IMR-90 (cell line): ENCODE results near the gene CFAP300. TPM values are rescaled to one million over a fixed set of nuclear protein-coding genes. Genes with fewer than 3 reads are reported as not detected.

Experiments used
- ATAC-seq: fragments of 200-7000 bp; cut with Tn5 transposase; 2 replicates; pipeline ENCODE4 v1.9.1; 2020; ENCODE audit warnings: low read depth, mild to moderate bottlenecking, moderate library complexity
- BruUV-seq: library from RNA; stranded (reverse); fragments of 400-500 nt; replicated peaks from 2 replicates; lab custom pipeline; 2021; lab: Mats Ljungman, UMichigan
- CTCF ChIA-PET: fragments of 300-600 bp; formaldehyde crosslinking; extraction: SDS; loops from one replicate; lab custom pipeline; 2021; ENCODE audit warnings: antibody characterized with exemption; lab: Yijun Ruan, JAX
- POLR2A ChIA-PET: fragments of 300-600 bp; sonication (Branson Sonifier 250); formaldehyde crosslinking; loops from one replicate; lab custom pipeline; 2022; ENCODE audit warnings: antibody characterized with exemption; ENCODE audit not compliant: unreplicated experiment; lab: Charles Lee
- DNase-seq: peaks from one replicate; pipeline ENCODE4 v3.0.0; 2013
- H2AFZ ChIP-seq: replicated peaks from 2 replicates; pipeline ENCODE3; 2013; ENCODE audit warnings: low read length, mild to moderate bottlenecking; ENCODE audit not compliant: poor library complexity
- H2AK5ac ChIP-seq: 2 replicates; pipeline ENCODE4 v1.6.1; 2013; ENCODE audit warnings: low read depth, low read length, inconsistent platforms
- H2AK9ac ChIP-seq: replicated peaks from 2 replicates; pipeline ENCODE3; 2013; ENCODE audit warnings: mild to moderate bottlenecking, low read depth, low read length, moderate library complexity; ENCODE audit not compliant: poor library complexity
- H2BK120ac ChIP-seq: 2 replicates; pipeline ENCODE4 v1.6.1; 2013; ENCODE audit warnings: low read depth, low read length, inconsistent platforms
- H2BK15ac ChIP-seq: 3 replicates; pipeline ENCODE4 v1.6.1; 2013; ENCODE audit warnings: low read depth, low read length, inconsistent platforms
- H2BK20ac ChIP-seq: 2 replicates; pipeline ENCODE4 v1.6.1; 2013; ENCODE audit warnings: low read depth, mild to moderate bottlenecking, inconsistent platforms, low read length, moderate library complexity
- H2BK5ac ChIP-seq: 2 replicates; pipeline ENCODE4 v1.6.1; 2013; ENCODE audit warnings: mild to moderate bottlenecking, low read depth, low read length, inconsistent platforms; ENCODE audit not compliant: poor library complexity, severe bottlenecking
- H3K14ac ChIP-seq: replicated peaks from 2 replicates; pipeline ENCODE4 v1.6.1; 2013; ENCODE audit warnings: low read depth, low read length, inconsistent platforms
- H3K18ac ChIP-seq: 2 replicates; pipeline ENCODE4 v1.6.1; 2013; ENCODE audit warnings: low read depth, low read length, control low read depth
- H3K23ac ChIP-seq: 2 replicates; pipeline ENCODE4 v1.6.1; 2013; ENCODE audit warnings: low read depth, low read length, inconsistent platforms
- H3K27ac ChIP-seq: 2 replicates; pipeline ENCODE4 v1.5.1; 2013; ENCODE audit warnings: mild to moderate bottlenecking, control low read depth, low read length; ENCODE audit not compliant: insufficient read depth
- H3K27me3 ChIP-seq: 2 replicates; pipeline ENCODE4 v1.6.1; 2013; ENCODE audit warnings: low read length; ENCODE audit not compliant: control insufficient read depth, insufficient read depth
- H3K36me3 ChIP-seq: 2 replicates; pipeline ENCODE4 v1.6.1; 2013; ENCODE audit warnings: low read length, mixed read lengths; ENCODE audit not compliant: control insufficient read depth, insufficient read depth
- H3K4ac ChIP-seq: 2 replicates; pipeline ENCODE4 v1.6.1; 2013; ENCODE audit warnings: low read depth, low read length, inconsistent platforms
- H3K4me1 ChIP-seq: 2 replicates; pipeline ENCODE4 v1.6.1; 2013; ENCODE audit warnings: low read length, mixed read lengths; ENCODE audit not compliant: control insufficient read depth, insufficient read depth
- H3K4me2 ChIP-seq: 2 replicates; pipeline ENCODE4 v1.6.1; 2013; ENCODE audit warnings: low read depth, mild to moderate bottlenecking, control low read depth, low read length, moderate library complexity
- H3K4me3 ChIP-seq: 2 replicates; pipeline ENCODE4 v1.5.1; 2013; ENCODE audit warnings: low read depth, mild to moderate bottlenecking, control low read depth, low read length, moderate library complexity; ENCODE audit not compliant: insufficient read depth
- H3K56ac ChIP-seq: 2 replicates; pipeline ENCODE4 v1.6.1; 2013; ENCODE audit warnings: low read length, inconsistent platforms; ENCODE audit not compliant: insufficient read depth; ENCODE audit errors: extremely low read depth
- H3K79me1 ChIP-seq, 2 experiments: 2 replicates each; pipeline ENCODE4 v1.6.1; 2013; ENCODE audit warnings: low read length in 2 of 2, inconsistent platforms in 1 of 2, low read depth in 1 of 2
- H3K9ac ChIP-seq: 2 replicates; pipeline ENCODE4 v1.6.1; 2013; ENCODE audit warnings: low read depth, low read length, control low read depth
- H3K9me1 ChIP-seq: 2 replicates; pipeline ENCODE4 v1.6.1; 2013; ENCODE audit warnings: low read length, inconsistent platforms; ENCODE audit not compliant: insufficient read depth
- H3K9me3 ChIP-seq: 2 replicates; pipeline ENCODE4 v1.6.1; 2013; ENCODE audit warnings: low read length; ENCODE audit not compliant: control insufficient read depth, insufficient read depth
- H4K20me1 ChIP-seq: 2 replicates; pipeline ENCODE4 v1.6.1; 2013; ENCODE audit warnings: low read length, inconsistent platforms; ENCODE audit not compliant: insufficient read depth
- H4K5ac ChIP-seq: 2 replicates; pipeline ENCODE4 v1.6.1; 2013; ENCODE audit warnings: mild to moderate bottlenecking, low read depth, low read length, control low read depth
- H4K8ac ChIP-seq, 2 experiments: 2 replicates each; pipeline ENCODE4 v1.6.1; 2013; ENCODE audit warnings: low read depth in 2 of 2, low read length in 2 of 2, control low read depth in 1 of 2, inconsistent platforms in 1 of 2
- H4K91ac ChIP-seq: 2 replicates; pipeline ENCODE4 v1.6.1; 2013; ENCODE audit warnings: low read depth, low read length, inconsistent platforms; ENCODE audit not compliant: insufficient read depth
- BHLHE40 ChIP-seq: fragments of 150-350 bp; IDR thresholded peaks from 2 replicates; pipeline ENCODE4 v1.6.1; 2016; ENCODE audit warnings: mild to moderate bottlenecking, low read depth, low read length
- CEBPB ChIP-seq: IDR thresholded peaks from 2 replicates; pipeline ENCODE4 v1.6.1; 2012; ENCODE audit warnings: low read depth, low read length, improper control_type of control experiment
- CHD1 ChIP-seq: IDR thresholded peaks from 2 replicates; pipeline ENCODE4 v1.6.1; 2012; ENCODE audit warnings: low read depth, low read length, improper control_type of control experiment
- FOS ChIP-seq: fragments of 150-350 bp; IDR thresholded peaks from 2 replicates; pipeline ENCODE4 v1.6.1; 2016; ENCODE audit warnings: low read depth, low read length
- MAFK ChIP-seq: IDR thresholded peaks from 2 replicates; pipeline ENCODE4 v1.6.1; 2012; ENCODE audit warnings: low read depth, low read length, improper control_type of control experiment
- MAZ ChIP-seq: IDR thresholded peaks from 2 replicates; pipeline ENCODE4 v1.6.1; 2012; ENCODE audit warnings: low read depth, mild to moderate bottlenecking, low read length, improper control_type of control experiment, moderate library complexity, borderline replicate concordance
- MXI1 ChIP-seq: IDR thresholded peaks from 2 replicates; pipeline ENCODE4 v1.6.1; 2012; ENCODE audit warnings: low read depth, mild to moderate bottlenecking, low read length, moderate library complexity, borderline replicate concordance
- NFE2L2 ChIP-seq: fragments of 150-350 bp; IDR thresholded peaks from 2 replicates; pipeline ENCODE4 v1.6.1; 2016; ENCODE audit warnings: low read depth, mild to moderate bottlenecking, low read length
- POLR2A ChIP-seq: IDR thresholded peaks from 2 replicates; pipeline ENCODE4 v1.6.1; 2012; ENCODE audit warnings: mild to moderate bottlenecking, low read depth, low read length
- RAD21 ChIP-seq: IDR thresholded peaks from 2 replicates; pipeline ENCODE4 v1.6.1; 2012; ENCODE audit warnings: low read length, improper control_type of control experiment
- RCOR1 ChIP-seq: IDR thresholded peaks from 2 replicates; pipeline ENCODE4 v1.6.1; 2012; ENCODE audit warnings: mild to moderate bottlenecking, low read length, improper control_type of control experiment; ENCODE audit not compliant: insufficient replicate concordance
- RFX5 ChIP-seq: IDR thresholded peaks from 2 replicates; pipeline ENCODE4 v1.8.0; 2012; ENCODE audit warnings: low read depth, mild to moderate bottlenecking, low read length, moderate library complexity
- SMC3 ChIP-seq: fragments of 150-350 bp; IDR thresholded peaks from 2 replicates; pipeline ENCODE4 v1.6.1; 2016; ENCODE audit warnings: low read depth, mild to moderate bottlenecking, antibody characterized with exemption, low read length, moderate library complexity
- WGBS, 2 experiments: methylation state at CpG; one replicate each; pipeline versions ENCODE4 v1.1.5 to v1.1.7; 2013; ENCODE audit warnings: missing lambda C conversion rate in 2 of 2; ENCODE audit not compliant: insufficient read length in 1 of 2; ENCODE audit errors: extremely low coverage in 2 of 2; 5-methylcytosine and 5-hydroxymethylcytosine counted together
- dilution Hi-C: fragments of 300-500 bp; cut with HindIII; formaldehyde crosslinking; loops from one replicate; pipeline ENCODE4 v1.14.3; 2018; ENCODE audit warnings: low sequenced_read_pairs; ENCODE audit not compliant: unreplicated experiment
- in situ Hi-C: fragments of 300-500 bp; cut with MboI; formaldehyde crosslinking; loops from 3 replicates; pipeline ENCODE4 v1.14.3; 2019; ENCODE audit warnings: low sequenced_read_pairs, inconsistent platforms, mixed read lengths
- intact Hi-C: fragments of 100-400 bp; cut with micrococcal nuclease; formaldehyde crosslinking; loops from 2 replicates; pipeline ENCODE4 v1.10.0; 2022
- polyA plus RNA-seq, 3 experiments: library from polyadenylated mRNA; depleted of rRNA; stranded (reverse); fragments of >200 nt; gene quantifications; 2 replicates each; pipeline ENCODE4 v1.2.3, GENCODE V29; 2012; ENCODE audit warnings: low replicate concordance in 1 of 3
- total RNA-seq: library from RNA; depleted of rRNA; stranded (reverse); fragments of >200 nt; gene quantifications from 2 replicates; pipeline ENCODE4 v1.2.3, GENCODE V29; 2012
- TF ChIP-seq, protein P1 (sequence below): conservative IDR thresholded peaks from 2 replicates; pipeline ENCODE4 v1.5.1; 2012; ENCODE audit warnings: mild to moderate bottlenecking, low read depth, low read length, improper control_type of control experiment
- TF ChIP-seq, protein P2 (sequence below): fragments of 150-350 bp; IDR thresholded peaks from 2 replicates; pipeline ENCODE4 v1.6.1; 2016; ENCODE audit warnings: low read depth, mild to moderate bottlenecking, low read length, moderate library complexity, borderline replicate concordance
- TF ChIP-seq, protein P3 (sequence below): fragments of 150-350 bp; IDR thresholded peaks from 2 replicates; pipeline ENCODE4 v1.6.1; 2017; ENCODE audit warnings: mild to moderate bottlenecking, antibody characterized with exemption, low read length, low read depth

CFAP300 gene
- total and polyA plus RNA-seq, 2 of the 4 experiments (the other 2 are of a cell fraction), result 0.90 to 1.8 TPM

DNA sequence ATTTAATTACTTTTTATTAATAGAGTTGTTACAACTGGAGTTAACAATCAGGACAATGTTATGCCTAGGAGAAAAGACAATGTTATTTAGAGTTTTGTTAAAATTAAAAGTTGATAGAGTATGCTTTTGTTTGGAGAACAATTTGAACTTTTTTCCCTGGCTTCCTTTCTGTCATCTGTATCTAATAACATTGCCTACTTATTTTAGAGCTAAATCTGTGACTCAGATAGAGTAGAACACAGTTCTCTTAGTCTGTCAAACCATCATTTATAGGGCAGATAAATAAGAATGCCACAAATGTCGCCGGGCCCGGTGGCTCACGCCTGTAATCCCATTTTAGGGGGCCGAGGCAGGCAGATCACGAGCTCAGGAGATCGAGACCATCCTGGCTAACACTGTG, 34.1 kb downstream of the CFAP300 start:
- no peak overlapping the region for H2AK5ac ChIP-seq
- no peak overlapping the region for H3K14ac ChIP-seq
- no peak overlapping the region for H2AFZ ChIP-seq
- no peaks in the 10 kb centered on the region for H3K9me3 ChIP-seq
- WGBS, 2 experiments, result no CpG with 5 or more reads among the region's 7 CpGs
- H3K18ac ChIP-seq, result no peak overlapping the region
- H4K8ac ChIP-seq, result no peak overlapping the region
- no peak overlapping the region for H2BK120ac ChIP-seq
- H3K56ac ChIP-seq, result no peak overlapping the region
- H3K79me1 ChIP-seq, result no peaks in the 10 kb centered on the region
- H3K27me3 ChIP-seq, result no peaks in the 10 kb centered on the region
- H3K36me3 ChIP-seq, result no peaks in the 10 kb centered on the region
- H4K20me1 ChIP-seq, result no peaks in the 10 kb centered on the region
- TF ChIP-seq MXI1 (no peak), SMC3 (no peak), POLR2A (no peak), NFE2L2 (no peak), BHLHE40 (no peak), FOS (no peak), CEBPB (no peak), MAZ (no peak), RFX5 (no peak), RAD21 (no peak), MAFK (no peak), CHD1 (no peak), RCOR1 (no peak)
- TF ChIP-seq, protein P1, sequence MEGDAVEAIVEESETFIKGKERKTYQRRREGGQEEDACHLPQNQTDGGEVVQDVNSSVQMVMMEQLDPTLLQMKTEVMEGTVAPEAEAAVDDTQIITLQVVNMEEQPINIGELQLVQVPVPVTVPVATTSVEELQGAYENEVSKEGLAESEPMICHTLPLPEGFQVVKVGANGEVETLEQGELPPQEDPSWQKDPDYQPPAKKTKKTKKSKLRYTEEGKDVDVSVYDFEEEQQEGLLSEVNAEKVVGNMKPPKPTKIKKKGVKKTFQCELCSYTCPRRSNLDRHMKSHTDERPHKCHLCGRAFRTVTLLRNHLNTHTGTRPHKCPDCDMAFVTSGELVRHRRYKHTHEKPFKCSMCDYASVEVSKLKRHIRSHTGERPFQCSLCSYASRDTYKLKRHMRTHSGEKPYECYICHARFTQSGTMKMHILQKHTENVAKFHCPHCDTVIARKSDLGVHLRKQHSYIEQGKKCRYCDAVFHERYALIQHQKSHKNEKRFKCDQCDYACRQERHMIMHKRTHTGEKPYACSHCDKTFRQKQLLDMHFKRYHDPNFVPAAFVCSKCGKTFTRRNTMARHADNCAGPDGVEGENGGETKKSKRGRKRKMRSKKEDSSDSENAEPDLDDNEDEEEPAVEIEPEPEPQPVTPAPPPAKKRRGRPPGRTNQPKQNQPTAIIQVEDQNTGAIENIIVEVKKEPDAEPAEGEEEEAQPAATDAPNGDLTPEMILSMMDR, result no peak
- TF ChIP-seq, protein P2, sequence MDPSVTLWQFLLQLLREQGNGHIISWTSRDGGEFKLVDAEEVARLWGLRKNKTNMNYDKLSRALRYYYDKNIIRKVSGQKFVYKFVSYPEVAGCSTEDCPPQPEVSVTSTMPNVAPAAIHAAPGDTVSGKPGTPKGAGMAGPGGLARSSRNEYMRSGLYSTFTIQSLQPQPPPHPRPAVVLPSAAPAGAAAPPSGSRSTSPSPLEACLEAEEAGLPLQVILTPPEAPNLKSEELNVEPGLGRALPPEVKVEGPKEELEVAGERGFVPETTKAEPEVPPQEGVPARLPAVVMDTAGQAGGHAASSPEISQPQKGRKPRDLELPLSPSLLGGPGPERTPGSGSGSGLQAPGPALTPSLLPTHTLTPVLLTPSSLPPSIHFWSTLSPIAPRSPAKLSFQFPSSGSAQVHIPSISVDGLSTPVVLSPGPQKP, result no peak
- TF ChIP-seq, protein P3, sequence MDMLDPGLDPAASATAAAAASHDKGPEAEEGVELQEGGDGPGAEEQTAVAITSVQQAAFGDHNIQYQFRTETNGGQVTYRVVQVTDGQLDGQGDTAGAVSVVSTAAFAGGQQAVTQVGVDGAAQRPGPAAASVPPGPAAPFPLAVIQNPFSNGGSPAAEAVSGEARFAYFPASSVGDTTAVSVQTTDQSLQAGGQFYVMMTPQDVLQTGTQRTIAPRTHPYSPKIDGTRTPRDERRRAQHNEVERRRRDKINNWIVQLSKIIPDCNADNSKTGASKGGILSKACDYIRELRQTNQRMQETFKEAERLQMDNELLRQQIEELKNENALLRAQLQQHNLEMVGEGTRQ, result no peak
- H2BK15ac ChIP-seq, result no peak overlapping the region
- dilution Hi-C loops, result no loop called here
- H3K27ac ChIP-seq, result no peak overlapping the region
- intact Hi-C loops, result no loop called here
- no peak overlapping the region for H4K5ac ChIP-seq
- CTCF ChIA-PET, result interaction anchor here (0.6 kb wide), 1 partner anchor 40 kb away, joined by 3 read pairs; no protein-coding TSS in a partner anchor
- BruUV-seq, result no TSS peak
- no peak overlapping the region for H2BK20ac ChIP-seq
- H3K4me1 ChIP-seq, result 0 out of 2 replicates have a peak, but pooled peaks cover 3% of the 10 kb centered on the region
- no peak overlapping the region for H4K91ac ChIP-seq
- POLR2A ChIA-PET, result no interaction called here
- H3K23ac ChIP-seq, result no peak overlapping the region
- in situ Hi-C loops, result no loop called here
- H3K4me2 ChIP-seq, result no peak overlapping the region
- H2AK9ac ChIP-seq, result no peak overlapping the region
- no peaks in the 10 kb centered on the region; the same call in 1 of the 2 replicates for H3K9me1 ChIP-seq
- ATAC-seq, result no peak
- no peak overlapping the region for H3K4me3 ChIP-seq
- DNase-seq, result no peak
- no peak overlapping the region for H3K9ac ChIP-seq
- H2BK5ac ChIP-seq, result no peak overlapping the region
- H3K4ac ChIP-seq, result no peak overlapping the region
